Activated CD8-positive, alpha-beta memory T cell treated with anti-CD3 and anti-CD28 coated beads, Interleukin-2, amount 50 U/mL, for 24 hours (primary cell): ENCODE measurements around the gene ISG20.
"Not testable (repeated sequence)": the region's sequence is repeated elsewhere in the genome, so short reads cannot be mapped to it uniquely, and the experiment has no call there.

Experiments
- DNase-seq: peaks from one replicate; pipeline ENCODE4 v3.0.0-alpha.2; 2020; ENCODE audit errors: extremely low read depth

The ISG20 gene

GRCh38 chr15:88636654-88637053 lies 2.2 kb upstream of the ISG20 start:
- no peak for DNase-seq

- no peak for DNase-seq
Observed at GRCh38 chr15:88637436-88637835, 1.4 kb upstream of the ISG20 start.

GRCh38 chr15:88637841-88638625 lies 783 bp upstream of the ISG20 start:
- no peak for DNase-seq

GRCh38 chr15:88641959-88642452 lies 3.2 kb downstream of the ISG20 start:
- DNase-seq, result no peak

GRCh38 chr15:88642514-88642913 lies 3.7 kb downstream of the ISG20 start:
- DNase-seq, result not testable (repeated sequence)

GRCh38 chr15:88644741-88645140 lies 5.9 kb downstream of the ISG20 start:
- DNase-seq, result no peak

- no peak for DNase-seq
Observed at GRCh38 chr15:88645171-88646087, 6.6 kb downstream of the ISG20 start.

- DNase-seq, result no peak
Observed at GRCh38 chr15:88646088-88646405, 7.2 kb downstream of the ISG20 start.

GRCh38 chr15:88646951-88647350 lies 8.1 kb downstream of the ISG20 start:
- no peak for DNase-seq

GRCh38 chr15:88647351-88648105 lies 8.7 kb downstream of the ISG20 start:
- no peak for DNase-seq

GRCh38 chr15:88648357-88649214 lies 9.8 kb downstream of the ISG20 start:
- DNase-seq, result no peak

- DNase-seq, result peak; percentile 63
Observed at GRCh38 chr15:88649286-88649733, 10.5 kb downstream of the ISG20 start.

- DNase-seq, result no peak
Observed at GRCh38 chr15:88649753-88650551, 11.1 kb downstream of the ISG20 start.

- no peak for DNase-seq
Observed at GRCh38 chr15:88650556-88650955, 11.7 kb downstream of the ISG20 start.

- DNase-seq, result no peak
Observed at GRCh38 chr15:88651136-88651732, 12.4 kb downstream of the ISG20 start.

- DNase-seq, result no peak
Observed at GRCh38 chr15:88651971-88652370, 13.2 kb downstream of the ISG20 start.

- DNase-seq, result no peak
Observed at GRCh38 chr15:88652456-88653199, 13.8 kb downstream of the ISG20 start.

GRCh38 chr15:88653200-88654064 lies 14.6 kb downstream of the ISG20 start:
- DNase-seq, result no peak
